Panc1 (cell line): Measurements from ENCODE around the gene TRNP1.

Source experiments
- POLR2AphosphoS5 ChIP-seq: IDR thresholded peaks from 2 replicates; pipeline ENCODE4 v1.6.1; 2012; ENCODE audit warnings: mild to moderate bottlenecking, low read depth, low read length, moderate library complexity
- SIN3A ChIP-seq: IDR thresholded peaks from 2 replicates; pipeline ENCODE4 v1.6.1; 2012; ENCODE audit warnings: low read depth, mild to moderate bottlenecking, low read length, moderate library complexity, borderline replicate concordance; ENCODE audit not compliant: insufficient read depth
- TF ChIP-seq, protein P1 (sequence below): fragments of 450-650 bp; IDR thresholded peaks from 2 replicates; pipeline ENCODE4 v1.5.1; 2017; ENCODE audit warnings: mild to moderate bottlenecking

- TF ChIP-seq, protein P1, sequence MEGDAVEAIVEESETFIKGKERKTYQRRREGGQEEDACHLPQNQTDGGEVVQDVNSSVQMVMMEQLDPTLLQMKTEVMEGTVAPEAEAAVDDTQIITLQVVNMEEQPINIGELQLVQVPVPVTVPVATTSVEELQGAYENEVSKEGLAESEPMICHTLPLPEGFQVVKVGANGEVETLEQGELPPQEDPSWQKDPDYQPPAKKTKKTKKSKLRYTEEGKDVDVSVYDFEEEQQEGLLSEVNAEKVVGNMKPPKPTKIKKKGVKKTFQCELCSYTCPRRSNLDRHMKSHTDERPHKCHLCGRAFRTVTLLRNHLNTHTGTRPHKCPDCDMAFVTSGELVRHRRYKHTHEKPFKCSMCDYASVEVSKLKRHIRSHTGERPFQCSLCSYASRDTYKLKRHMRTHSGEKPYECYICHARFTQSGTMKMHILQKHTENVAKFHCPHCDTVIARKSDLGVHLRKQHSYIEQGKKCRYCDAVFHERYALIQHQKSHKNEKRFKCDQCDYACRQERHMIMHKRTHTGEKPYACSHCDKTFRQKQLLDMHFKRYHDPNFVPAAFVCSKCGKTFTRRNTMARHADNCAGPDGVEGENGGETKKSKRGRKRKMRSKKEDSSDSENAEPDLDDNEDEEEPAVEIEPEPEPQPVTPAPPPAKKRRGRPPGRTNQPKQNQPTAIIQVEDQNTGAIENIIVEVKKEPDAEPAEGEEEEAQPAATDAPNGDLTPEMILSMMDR: no peak
- TF ChIP-seq POLR2AphosphoS5 (no peak), SIN3A (no peak)
Observed at GRCh38 chr1:27005648-27006496, 12.4 kb downstream of the TRNP1 start.
